SK-N-MC (cell line): Measurements from ENCODE around the gene SCAPER.
"Not testable (repeated sequence)": the region's sequence is repeated elsewhere in the genome, so short reads cannot be mapped to it uniquely, and the experiment has no call there.

Source experiments
- EZH2 ChIP-seq: fragments of 200-600 bp; sonication (generic); IDR thresholded peaks from one replicate; pipeline ENCODE4 v1.6.1; 2017; ENCODE audit warnings: antibody characterized with exemption
- POLR2AphosphoS5 ChIP-seq: IDR thresholded peaks from 2 replicates; pipeline ENCODE4 v1.6.1; 2012; ENCODE audit warnings: mild to moderate bottlenecking, low read depth, low read length, borderline replicate concordance

GRCh38 chr15:76692546-76692945 lies 212.6 kb downstream of the SCAPER start:
- not testable (repeated sequence) for TF ChIP-seq EZH2, POLR2AphosphoS5
